HepG2 (cell line): ENCODE results near the gene PDE3B. TPM values are rescaled to one million over a fixed set of nuclear protein-coding genes. Genes with fewer than 3 reads are reported as not detected.

Experiments used
- CEBPG ChIP-seq: IDR thresholded peaks from 2 replicates; pipeline ENCODE4 v1.6.1; 2016
- ERF ChIP-seq: IDR thresholded peaks from 2 replicates; pipeline ENCODE4 v1.6.1; 2018; ENCODE audit warnings: missing biosample characterization, missing genetic modification reagents
- FOXK2 ChIP-seq: fragments of 450-650 bp; IDR thresholded peaks from 2 replicates; pipeline ENCODE4 v1.6.1; 2016
- GPBP1L1 ChIP-seq: sonication (generic); formaldehyde crosslinking; IDR thresholded peaks from 2 replicates; pipeline ENCODE4 v1.5.0; 2020; ENCODE audit warnings: mild to moderate bottlenecking, missing genetic modification reagents
- NCOA5 ChIP-seq: sonication (generic); formaldehyde crosslinking; IDR thresholded peaks from 2 replicates; pipeline ENCODE4 v1.4.0; 2020; ENCODE audit warnings: missing genetic modification reagents
- NFYB ChIP-seq: sonication (generic); formaldehyde crosslinking; IDR thresholded peaks from 2 replicates; pipeline ENCODE4 v1.4.0; 2020; ENCODE audit warnings: missing genetic modification reagents
- PBX2 ChIP-seq: IDR thresholded peaks from 2 replicates; pipeline ENCODE4 v1.6.1; 2016; ENCODE audit warnings: control low read depth
- RARA ChIP-seq: IDR thresholded peaks from 2 replicates; pipeline ENCODE4 v1.6.1; 2016; ENCODE audit warnings: missing genetic modification reagents, missing compliant biosample characterization
- SAP130 ChIP-seq: IDR thresholded peaks from 2 replicates; pipeline ENCODE4 v1.6.1; 2016; ENCODE audit warnings: low read depth
- TMF1 ChIP-seq: sonication (generic); formaldehyde crosslinking; IDR thresholded peaks from 2 replicates; pipeline ENCODE4 v1.8.1; 2022; ENCODE audit warnings: low read depth, missing genetic modification reagents
- TOPORS ChIP-seq: sonication (generic); formaldehyde crosslinking; IDR thresholded peaks from 2 replicates; pipeline ENCODE4 v1.8.0; 2023; ENCODE audit warnings: mild to moderate bottlenecking, missing genetic modification reagents
- ZBTB3 ChIP-seq: sonication (generic); formaldehyde crosslinking; IDR thresholded peaks from 2 replicates; pipeline ENCODE4 v1.4.0; 2020; ENCODE audit warnings: low read depth, mild to moderate bottlenecking, moderate library complexity, missing genetic modification reagents, borderline replicate concordance
- ZNF280D ChIP-seq: sonication (generic); formaldehyde crosslinking; IDR thresholded peaks from 2 replicates; pipeline ENCODE4 v1.5.1; 2020; ENCODE audit warnings: mild to moderate bottlenecking, missing genetic modification reagents
- ZNF282 ChIP-seq: fragments of 450-650 bp; IDR thresholded peaks from 2 replicates; pipeline ENCODE4 v1.6.1; 2018; ENCODE audit not compliant: partially characterized antibody
- ZNF572 ChIP-seq: sonication (generic); formaldehyde crosslinking; IDR thresholded peaks from 2 replicates; pipeline ENCODE4 v1.5.1; 2020; ENCODE audit warnings: mild to moderate bottlenecking, missing genetic modification reagents
- ZNF761 ChIP-seq: sonication (generic); formaldehyde crosslinking; conservative IDR thresholded peaks from 2 replicates; pipeline ENCODE4 v1.4.0; 2020; ENCODE audit warnings: mild to moderate bottlenecking, missing genetic modification reagents
- ZNF768 ChIP-seq: sonication (generic); formaldehyde crosslinking; IDR thresholded peaks from 2 replicates; pipeline ENCODE4 v1.4.0; 2020; ENCODE audit warnings: missing genetic modification reagents
- ZNF776 ChIP-seq: sonication (generic); formaldehyde crosslinking; IDR thresholded peaks from 2 replicates; pipeline ENCODE4 v1.4.0; 2020; ENCODE audit warnings: mild to moderate bottlenecking, missing genetic modification reagents
- ZSCAN20 ChIP-seq: sonication (generic); formaldehyde crosslinking; IDR thresholded peaks from 2 replicates; pipeline ENCODE4 v1.4.0; 2020; ENCODE audit warnings: missing genetic modification reagents, mild to moderate bottlenecking, borderline replicate concordance
- polyA plus RNA-seq, 8 experiments: library from polyadenylated mRNA; depleted of rRNA in 3 of 8; stranded (reverse) in 7 of 8; unstranded in 1 of 8; fragments of >200 nt; fragmentation: Illumina TruSeq in 4 of 8; extraction: Trizol in 4 of 8; gene quantifications; 2 replicates each; pipeline versions ENCODE4 v1.2.1 to v1.2.3, GENCODE V29; 2011 to 2016; ENCODE audit warnings: low read depth in 4 of 8, missing spikeins in 1 of 8, mixed read lengths in 1 of 8; ENCODE audit not compliant: insufficient read depth in 1 of 8
- total RNA-seq, 5 experiments: library from RNA; depleted of rRNA; stranded (reverse); fragments of >200 nt; fragmentation: Illumina TruSeq; extraction: Trizol; gene quantifications; 2 replicates each; pipeline ENCODE4 v1.2.3, GENCODE V29; 2016; ENCODE audit warnings: low read depth in 1 of 5
- TF ChIP-seq, protein P1 (sequence below): sonication (generic); formaldehyde crosslinking; IDR thresholded peaks from 2 replicates; pipeline ENCODE4 v1.4.0; 2020; ENCODE audit warnings: missing genetic modification reagents
- TF ChIP-seq, protein P2 (sequence below): sonication (generic); formaldehyde crosslinking; IDR thresholded peaks from 2 replicates; pipeline ENCODE4 v1.9.0; 2021; ENCODE audit warnings: missing genetic modification reagents, mild to moderate bottlenecking, borderline replicate concordance

PDE3B gene
- total and polyA plus RNA-seq, 2 of the 13 experiments (the other 11 are each of a cell fraction or from before 2014, with no cell fraction given) = 14.1 to 26.5 TPM

DNA sequence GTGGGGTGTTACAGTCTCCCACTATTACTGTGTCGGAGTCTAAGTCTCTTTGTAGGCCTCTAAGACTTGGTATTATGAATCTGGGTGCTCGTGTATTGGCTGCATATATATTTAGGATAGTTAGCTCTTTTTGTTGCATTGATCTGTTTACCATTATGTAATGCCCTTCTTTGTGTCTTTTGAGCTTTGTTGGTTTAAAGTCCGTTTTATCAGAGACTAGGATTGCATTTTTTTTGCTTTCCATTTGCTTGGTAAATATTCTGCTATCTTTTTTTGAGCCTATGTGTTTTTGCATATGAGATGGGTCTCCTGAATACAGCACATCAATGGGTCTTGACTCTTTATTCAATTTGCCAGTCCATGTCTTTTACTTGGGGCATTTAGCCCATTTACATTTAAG is 97.6 kb downstream of the PDE3B start (continued):
- TF ChIP-seq NFYB (CRISPR knock-in tag) = no peak
- no peak for TF ChIP-seq FOXK2
- TF ChIP-seq ZNF776 (CRISPR knock-in tag) = no peak
- TF ChIP-seq ZNF761 (CRISPR knock-in tag) = no peak
- TF ChIP-seq GPBP1L1 (CRISPR knock-in tag) = no peak
- TF ChIP-seq ZBTB3 (CRISPR knock-in tag) = no peak
- TF ChIP-seq ZNF572 (CRISPR knock-in tag) = no peak
- TF ChIP-seq ZSCAN20 (CRISPR knock-in tag) = no peak
- TF ChIP-seq, protein P1, sequence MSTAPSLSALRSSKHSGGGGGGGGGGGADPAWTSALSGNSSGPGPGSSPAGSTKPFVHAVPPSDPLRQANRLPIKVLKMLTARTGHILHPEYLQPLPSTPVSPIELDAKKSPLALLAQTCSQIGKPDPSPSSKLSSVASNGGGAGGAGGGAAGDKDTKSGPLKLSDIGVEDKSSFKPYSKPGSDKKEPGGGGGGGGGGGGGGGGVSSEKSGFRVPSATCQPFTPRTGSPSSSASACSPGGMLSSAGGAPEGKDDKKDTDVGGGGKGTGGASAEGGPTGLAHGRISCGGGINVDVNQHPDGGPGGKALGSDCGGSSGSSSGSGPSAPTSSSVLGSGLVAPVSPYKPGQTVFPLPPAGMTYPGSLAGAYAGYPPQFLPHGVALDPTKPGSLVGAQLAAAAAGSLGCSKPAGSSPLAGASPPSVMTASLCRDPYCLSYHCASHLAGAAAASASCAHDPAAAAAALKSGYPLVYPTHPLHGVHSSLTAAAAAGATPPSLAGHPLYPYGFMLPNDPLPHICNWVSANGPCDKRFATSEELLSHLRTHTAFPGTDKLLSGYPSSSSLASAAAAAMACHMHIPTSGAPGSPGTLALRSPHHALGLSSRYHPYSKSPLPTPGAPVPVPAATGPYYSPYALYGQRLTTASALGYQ = peak; percentile 76
- TF ChIP-seq ERF (CRISPR knock-in tag) = no peak
- TF ChIP-seq ZNF280D (CRISPR knock-in tag) = peak; percentile 58; the same call in 1 of the 2 replicates
- TF ChIP-seq RARA (CRISPR knock-in tag) = peak; percentile 65
- TF ChIP-seq, protein P2, sequence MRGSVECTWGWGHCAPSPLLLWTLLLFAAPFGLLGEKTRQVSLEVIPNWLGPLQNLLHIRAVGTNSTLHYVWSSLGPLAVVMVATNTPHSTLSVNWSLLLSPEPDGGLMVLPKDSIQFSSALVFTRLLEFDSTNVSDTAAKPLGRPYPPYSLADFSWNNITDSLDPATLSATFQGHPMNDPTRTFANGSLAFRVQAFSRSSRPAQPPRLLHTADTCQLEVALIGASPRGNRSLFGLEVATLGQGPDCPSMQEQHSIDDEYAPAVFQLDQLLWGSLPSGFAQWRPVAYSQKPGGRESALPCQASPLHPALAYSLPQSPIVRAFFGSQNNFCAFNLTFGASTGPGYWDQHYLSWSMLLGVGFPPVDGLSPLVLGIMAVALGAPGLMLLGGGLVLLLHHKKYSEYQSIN (CRISPR knock-in tag) = no peak
- TF ChIP-seq ZNF282 = no peak
- no peak for TF ChIP-seq TOPORS (CRISPR knock-in tag)
- TF ChIP-seq PBX2 = no peak
- no peak for TF ChIP-seq ZNF768 (CRISPR knock-in tag)
- no peak for TF ChIP-seq TMF1
- peak; percentile 47 for TF ChIP-seq SAP130
- TF ChIP-seq CEBPG (CRISPR knock-in tag) = peak; percentile 68
- TF ChIP-seq NCOA5 (CRISPR knock-in tag) = no peak
